ENCODE data around the gene NPAS3. TPM values are rescaled to one million over a fixed set of nuclear protein-coding genes. Genes with fewer than 3 reads are reported as not detected.
A peak's percentile ranks its signal among the peaks of the same experiment; 100 is the strongest.

Gene NPAS3
- total RNA-seq, 1 donor from 2014 or later, result 2.4 TPM

DNA sequence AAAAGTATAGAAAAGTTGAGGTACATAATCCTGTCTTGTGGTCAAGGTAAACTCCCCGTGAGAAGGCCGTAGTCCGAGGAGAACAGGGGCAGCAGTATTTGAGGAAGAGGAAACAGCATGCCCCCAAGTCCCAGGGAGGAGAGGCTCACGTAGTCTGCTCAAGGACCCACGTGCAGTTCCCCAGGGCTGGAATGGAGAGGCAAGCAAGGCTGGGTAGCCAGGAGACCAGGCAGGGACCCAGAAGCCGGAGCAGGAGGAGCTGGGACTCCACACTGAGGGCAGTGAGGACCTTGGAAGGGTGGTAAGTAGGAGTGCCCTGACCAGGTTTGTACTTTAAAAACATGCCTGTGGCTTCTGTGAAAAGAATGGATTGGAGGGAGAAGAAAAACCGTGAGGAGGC lies 912.1 kb downstream of the NPAS3 start:
- DNase-seq, result no peak
- H3K27me3 Mint-ChIP-seq (ENCODE audit: unreplicated experiment), result peaks cover 1% of the 10 kb centered on the region
- H3K27ac Mint-ChIP-seq (ENCODE audit: unreplicated experiment), result no peak overlapping the region
- peaks cover 17% of the 10 kb centered on the region for H3K4me1 Mint-ChIP-seq (ENCODE audit: low read depth, unreplicated experiment)
- no peaks in the 10 kb centered on the region for H3K36me3 Mint-ChIP-seq (ENCODE audit: unreplicated experiment)
- no peaks in the 10 kb centered on the region for H3K9me3 Mint-ChIP-seq (ENCODE audit: unreplicated experiment)
- peak overlapping the region; percentile 46 for H3K4me3 Mint-ChIP-seq (ENCODE audit: unreplicated experiment)
- no peak for TF ChIP-seq CTCF (IDR thresholded peaks at IDR 0.05; ENCODE audit: partially characterized antibody, unreplicated experiment)

GRCh38 chr14:33851366-33851765 lies 912.7 kb downstream of the NPAS3 start:
- no peak for TF ChIP-seq CTCF (IDR thresholded peaks at IDR 0.05; ENCODE audit: partially characterized antibody, unreplicated experiment)
- H3K4me3 Mint-ChIP-seq (ENCODE audit: unreplicated experiment), result peak overlapping the region; percentile 46
- peaks cover 1% of the 10 kb centered on the region for H3K27me3 Mint-ChIP-seq (ENCODE audit: unreplicated experiment)
- H3K27ac Mint-ChIP-seq (ENCODE audit: unreplicated experiment), result peak overlapping the region; percentile 12
- no peaks in the 10 kb centered on the region for H3K36me3 Mint-ChIP-seq (ENCODE audit: unreplicated experiment)
- no peaks in the 10 kb centered on the region for H3K9me3 Mint-ChIP-seq (ENCODE audit: unreplicated experiment)
- DNase-seq, result peak; percentile 57
- peaks cover 17% of the 10 kb centered on the region for H3K4me1 Mint-ChIP-seq (ENCODE audit: low read depth, unreplicated experiment)

DNA sequence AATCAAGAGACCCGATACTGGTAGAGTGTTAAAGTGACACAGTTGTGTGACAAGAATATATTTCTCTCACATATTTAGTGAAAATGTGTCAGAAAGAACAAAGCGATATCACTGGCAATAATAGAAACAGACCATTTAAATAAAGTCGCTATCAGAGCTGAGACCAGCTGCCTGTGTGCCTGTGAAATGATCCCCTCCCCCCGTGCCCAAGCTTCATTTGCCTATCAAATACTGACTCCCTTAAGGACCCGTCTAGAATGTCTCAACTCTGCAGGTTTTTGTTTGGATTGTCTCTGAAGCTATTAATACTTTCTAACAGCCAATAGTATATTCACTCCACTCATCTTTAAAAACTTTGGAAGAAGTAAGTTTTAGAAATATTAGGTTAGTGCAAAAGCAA lies 913.3 kb downstream of the NPAS3 start:
- Mint-ChIP-seq H3K27me3 (ENCODE audit: unreplicated experiment) (peaks cover 1% of the 10 kb centered on the region), H3K4me1 (ENCODE audit: low read depth, unreplicated experiment) (peaks cover 17% of the 10 kb centered on the region), H3K36me3 (ENCODE audit: unreplicated experiment) (no peaks in the 10 kb centered on the region), H3K27ac (ENCODE audit: unreplicated experiment) (no peak overlapping the region), H3K4me3 (ENCODE audit: unreplicated experiment) (no peak overlapping the region), H3K9me3 (ENCODE audit: unreplicated experiment) (no peaks in the 10 kb centered on the region)
- no peak for TF ChIP-seq CTCF (IDR thresholded peaks at IDR 0.05; ENCODE audit: partially characterized antibody, unreplicated experiment)
- DNase-seq, result no peak

Data from glutamatergic neuron (in vitro differentiated cells).